Kidney epithelial cell (primary cell): ENCODE results near the gene GPR17. TPM values are rescaled to one million over a fixed set of nuclear protein-coding genes. Genes with fewer than 3 reads are reported as not detected.

Experiments used
- DNase-seq: peaks from one replicate; pipeline ENCODE4 v3.0.0-alpha.2; 2010; ENCODE audit warnings: low read depth
- H3K27me3 ChIP-seq: 2 replicates; pipeline ENCODE4 v1.6.0; 2011; ENCODE audit warnings: low read length; ENCODE audit not compliant: control insufficient read depth, insufficient read depth
- H3K36me3 ChIP-seq: 2 replicates; pipeline ENCODE4 v1.5.1; 2011; ENCODE audit warnings: low read length; ENCODE audit not compliant: control insufficient read depth, insufficient read depth
- H3K4me3 ChIP-seq: 2 replicates; pipeline ENCODE4 v1.5.1; 2011; ENCODE audit warnings: low read depth, mild to moderate bottlenecking, control low read depth, low read length
- total RNA-seq: library from RNA; depleted of rRNA; stranded (reverse); fragments of >200 nt; gene quantifications from 2 replicates; pipeline ENCODE4 v1.2.3, GENCODE V29; 2015
- TF ChIP-seq, protein P1 (sequence below): IDR thresholded peaks from 2 replicates; pipeline ENCODE4 v1.5.1; 2011; ENCODE audit warnings: mild to moderate bottlenecking, moderate library complexity, low read length, control low read depth, inconsistent platforms; ENCODE audit not compliant: insufficient read depth, poor library complexity, severe bottlenecking

The GPR17 gene
- total RNA-seq, 1 donor from 2014 or later = not detected

DNA sequence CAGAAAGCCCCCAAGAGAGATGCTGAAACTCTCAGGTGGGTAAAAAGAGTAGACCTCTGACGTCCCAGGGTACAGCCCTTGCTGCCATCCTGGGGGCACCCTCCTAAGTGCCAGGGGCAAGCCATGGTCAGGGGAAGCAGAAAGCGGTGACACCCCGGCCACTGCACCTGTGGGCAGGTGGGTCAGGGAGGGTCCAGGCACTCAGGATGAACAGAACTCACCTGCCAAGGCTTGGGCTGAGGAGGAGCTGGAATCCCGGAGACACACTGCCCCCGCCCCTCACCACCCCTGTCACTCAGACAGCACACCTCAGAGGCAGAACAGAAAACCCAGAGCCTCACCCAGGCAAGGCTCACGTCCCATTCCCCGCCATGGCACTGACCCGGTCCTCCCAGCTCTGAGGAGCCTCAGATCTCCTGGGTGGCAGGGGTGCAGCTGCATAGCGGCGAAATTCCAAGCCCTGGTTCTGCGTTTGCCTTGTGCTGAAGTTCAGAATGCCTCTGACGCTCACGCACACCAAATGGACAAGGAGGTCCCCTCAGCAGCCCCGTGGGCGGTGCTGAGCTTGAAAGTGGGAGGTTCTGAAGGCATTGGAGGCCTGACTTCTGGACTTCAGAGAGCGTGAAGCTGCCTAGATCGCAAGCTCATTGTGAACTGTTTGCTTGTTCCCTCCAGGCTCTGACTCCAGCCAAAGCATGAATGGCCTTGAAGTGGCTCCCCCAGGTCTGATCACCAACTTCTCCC is 4.3 kb downstream of the GPR17 start:
- Histone ChIP-seq H3K4me3 (no peak overlapping the region), H3K27me3 (peaks cover 2% of the 10 kb centered on the region), H3K36me3 (no peaks in the 10 kb centered on the region)
- TF ChIP-seq, protein P1, sequence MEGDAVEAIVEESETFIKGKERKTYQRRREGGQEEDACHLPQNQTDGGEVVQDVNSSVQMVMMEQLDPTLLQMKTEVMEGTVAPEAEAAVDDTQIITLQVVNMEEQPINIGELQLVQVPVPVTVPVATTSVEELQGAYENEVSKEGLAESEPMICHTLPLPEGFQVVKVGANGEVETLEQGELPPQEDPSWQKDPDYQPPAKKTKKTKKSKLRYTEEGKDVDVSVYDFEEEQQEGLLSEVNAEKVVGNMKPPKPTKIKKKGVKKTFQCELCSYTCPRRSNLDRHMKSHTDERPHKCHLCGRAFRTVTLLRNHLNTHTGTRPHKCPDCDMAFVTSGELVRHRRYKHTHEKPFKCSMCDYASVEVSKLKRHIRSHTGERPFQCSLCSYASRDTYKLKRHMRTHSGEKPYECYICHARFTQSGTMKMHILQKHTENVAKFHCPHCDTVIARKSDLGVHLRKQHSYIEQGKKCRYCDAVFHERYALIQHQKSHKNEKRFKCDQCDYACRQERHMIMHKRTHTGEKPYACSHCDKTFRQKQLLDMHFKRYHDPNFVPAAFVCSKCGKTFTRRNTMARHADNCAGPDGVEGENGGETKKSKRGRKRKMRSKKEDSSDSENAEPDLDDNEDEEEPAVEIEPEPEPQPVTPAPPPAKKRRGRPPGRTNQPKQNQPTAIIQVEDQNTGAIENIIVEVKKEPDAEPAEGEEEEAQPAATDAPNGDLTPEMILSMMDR = no peak
- DNase-seq = no peak

- DNase-seq = no peak
- Histone ChIP-seq H3K36me3 (no peaks in the 10 kb centered on the region), H3K4me3 (no peak overlapping the region), H3K27me3 (peaks cover 2% of the 10 kb centered on the region)
- TF ChIP-seq, protein P1 = no peak
These were observed 4.9 kb downstream of the GPR17 start for GRCh38 chr2:127650785-127651380.

DNA sequence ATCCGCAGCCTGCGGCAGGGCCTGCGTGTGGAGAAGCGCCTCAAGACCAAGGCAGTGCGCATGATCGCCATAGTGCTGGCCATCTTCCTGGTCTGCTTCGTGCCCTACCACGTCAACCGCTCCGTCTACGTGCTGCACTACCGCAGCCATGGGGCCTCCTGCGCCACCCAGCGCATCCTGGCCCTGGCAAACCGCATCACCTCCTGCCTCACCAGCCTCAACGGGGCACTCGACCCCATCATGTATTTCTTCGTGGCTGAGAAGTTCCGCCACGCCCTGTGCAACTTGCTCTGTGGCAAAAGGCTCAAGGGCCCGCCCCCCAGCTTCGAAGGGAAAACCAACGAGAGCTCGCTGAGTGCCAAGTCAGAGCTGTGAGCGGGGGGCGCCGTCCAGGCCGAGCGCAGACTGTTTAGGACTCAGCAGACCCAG is 5.4 kb downstream of the GPR17 start:
- DNase-seq = no peak
- TF ChIP-seq, protein P1 = no peak
- Histone ChIP-seq H3K27me3 (peaks cover 2% of the 10 kb centered on the region), H3K4me3 (no peak overlapping the region), H3K36me3 (no peaks in the 10 kb centered on the region)

GRCh38 chr2:127651971-127652550 is 6.1 kb downstream of the GPR17 start:
- DNase-seq = no peak
- TF ChIP-seq, protein P1 = no peak
- Histone ChIP-seq H3K4me3 (no peak overlapping the region), H3K27me3 (peaks cover 2% of the 10 kb centered on the region), H3K36me3 (no peaks in the 10 kb centered on the region)

- TF ChIP-seq, protein P1 = no peak
- H3K4me3 ChIP-seq = no peak overlapping the region
- H3K36me3 ChIP-seq = no peaks in the 10 kb centered on the region
- H3K27me3 ChIP-seq = peaks cover 2% of the 10 kb centered on the region
- DNase-seq = no peak
These were observed 6.9 kb downstream of the GPR17 start for GRCh38 chr2:127652786-127653357.
